Activated CD8-positive, alpha-beta memory T cell treated with anti-CD3 and anti-CD28 coated beads, Interleukin-2, amount 50 U/mL, for 24 hours (primary cell): ENCODE measurements around the gene NSD2.
"Not testable (repeated sequence)": the region's sequence is repeated elsewhere in the genome, so short reads cannot be mapped to it uniquely, and the experiment has no call there.

Experiments
- DNase-seq: peaks from one replicate; pipeline ENCODE4 v3.0.0-alpha.2; 2020; ENCODE audit errors: extremely low read depth

The NSD2 gene

GRCh38 chr4:1985294-1985693, 114.1 kb downstream of the NSD2 start:
- DNase-seq: no peak

- no peak for DNase-seq
Observed at GRCh38 chr4:1985780-1986577, 114.8 kb downstream of the NSD2 start.

GRCh38 chr4:1986578-1987210, 115.5 kb downstream of the NSD2 start:
- no peak for DNase-seq

GRCh38 chr4:1987296-1987695, 116.1 kb downstream of the NSD2 start:
- no peak for DNase-seq

GRCh38 chr4:1987721-1988326, 116.6 kb downstream of the NSD2 start:
- DNase-seq: no peak

- DNase-seq: no peak
Observed at GRCh38 chr4:1988327-1988724, 117.1 kb downstream of the NSD2 start.

GRCh38 chr4:1989533-1990347, 118.5 kb downstream of the NSD2 start:
- DNase-seq: no peak

GRCh38 chr4:1990348-1990645, 119.1 kb downstream of the NSD2 start:
- DNase-seq: no peak

GRCh38 chr4:1990676-1991075, 119.5 kb downstream of the NSD2 start:
- DNase-seq: no peak

- no peak for DNase-seq
Observed at GRCh38 chr4:1991087-1991486, 119.9 kb downstream of the NSD2 start.

GRCh38 chr4:1991596-1992434, 120.6 kb downstream of the NSD2 start:
- no peak for DNase-seq

- no peak for DNase-seq
Observed at GRCh38 chr4:1992468-1993168, 121.4 kb downstream of the NSD2 start.

- no peak for DNase-seq
Observed at GRCh38 chr4:1993169-1993516, 122.0 kb downstream of the NSD2 start.

- DNase-seq: not testable (repeated sequence)
Observed at GRCh38 chr4:1993718-1994516, 122.7 kb downstream of the NSD2 start.

GRCh38 chr4:1994938-1995337, 123.7 kb downstream of the NSD2 start:
- no peak for DNase-seq

- DNase-seq: no peak
Observed at GRCh38 chr4:1996866-1997611, 125.8 kb downstream of the NSD2 start.

GRCh38 chr4:1997712-1998111, 126.5 kb downstream of the NSD2 start:
- DNase-seq: no peak

GRCh38 chr4:1998296-1998695, 127.1 kb downstream of the NSD2 start:
- no peak for DNase-seq

- not testable (repeated sequence) for DNase-seq
Observed at GRCh38 chr4:1999308-1999707, 128.1 kb downstream of the NSD2 start.
